Parathyroid adenoma (tissue), 2 donors: ENCODE data around the gene ABCA8.
"Not testable (repeated sequence)": the region's sequence is repeated elsewhere in the genome, so short reads cannot be mapped to it uniquely, and the experiment has no call there.

Experiments
- H2AFZ ChIP-seq: fragments of 300-600 bp; sonication (generic); one replicate; pipeline ENCODE4 v1.7.0; 2017; ENCODE audit warnings: antibody characterized with exemption, mild to moderate bottlenecking
- H3K27ac ChIP-seq: fragments of 300-600 bp; sonication (generic); one replicate; pipeline ENCODE4 v1.7.0; 2017
- H3K27me3 ChIP-seq: fragments of 300-600 bp; sonication (generic); one replicate; pipeline ENCODE4 v1.7.0; 2017; ENCODE audit warnings: low read length; ENCODE audit not compliant: control insufficient read depth, insufficient read depth
- H3K36me3 ChIP-seq: fragments of 300-600 bp; sonication (generic); one replicate; pipeline ENCODE4 v1.7.0; 2017; ENCODE audit warnings: low read length; ENCODE audit not compliant: control insufficient read depth, insufficient read depth
- H3K4me1 ChIP-seq: fragments of 300-600 bp; sonication (generic); one replicate; pipeline ENCODE4 v1.7.0; 2017; ENCODE audit warnings: control low read depth
- H3K4me2 ChIP-seq: fragments of 300-600 bp; sonication (generic); one replicate; pipeline ENCODE4 v1.7.0; 2017; ENCODE audit warnings: low read length
- H3K4me3 ChIP-seq: fragments of 300-600 bp; sonication (generic); one replicate; pipeline ENCODE4 v1.7.0; 2017; ENCODE audit warnings: low read depth, low read length
- H3K79me2 ChIP-seq: fragments of 300-600 bp; sonication (generic); one replicate; pipeline ENCODE4 v1.7.0; 2017; ENCODE audit warnings: control low read depth
- H3K9ac ChIP-seq: fragments of 300-600 bp; sonication (generic); one replicate; pipeline ENCODE4 v1.7.0; 2017; ENCODE audit warnings: mild to moderate bottlenecking
- H3K9me3 ChIP-seq: fragments of 300-600 bp; sonication (generic); one replicate; pipeline ENCODE4 v1.7.0; 2017; ENCODE audit warnings: low read length; ENCODE audit not compliant: control insufficient read depth
- CTCF ChIP-seq: fragments of 300-600 bp; sonication (generic); IDR thresholded peaks from one replicate; pipeline ENCODE4 v1.7.0; 2017; ENCODE audit warnings: antibody characterized with exemption, mild to moderate bottlenecking
- donor health status: primary hyperparathyroidism.

Gene ABCA8

GRCh38 chr17:68824707-68825106, 130.5 kb downstream of the ABCA8 start:
- H3K27ac ChIP-seq, result no peak overlapping the region
- no peaks in the 10 kb centered on the region for H3K79me2 ChIP-seq
- no peaks in the 10 kb centered on the region for H3K36me3 ChIP-seq
- no peaks in the 10 kb centered on the region for H3K9me3 ChIP-seq
- TF ChIP-seq CTCF, result no peak
- no peak overlapping the region for H3K9ac ChIP-seq
- H3K4me2 ChIP-seq, result no peak overlapping the region
- H2AFZ ChIP-seq, result no peak overlapping the region
- no peaks in the 10 kb centered on the region for H3K4me1 ChIP-seq
- no peaks in the 10 kb centered on the region for H3K27me3 ChIP-seq
- H3K4me3 ChIP-seq, result no peak overlapping the region

GRCh38 chr17:68824185-68824584, 131.0 kb downstream of the ABCA8 start:
- not testable (repeated sequence) for H3K36me3 ChIP-seq, H3K4me3 ChIP-seq, H3K27ac ChIP-seq, H3K4me2 ChIP-seq, H3K9me3 ChIP-seq, H3K9ac ChIP-seq, H3K4me1 ChIP-seq, H3K27me3 ChIP-seq, H2AFZ ChIP-seq, H3K79me2 ChIP-seq

GRCh38 chr17:68822719-68823289, 132.4 kb downstream of the ABCA8 start:
- Histone ChIP-seq H3K79me2 (no peaks in the 10 kb centered on the region), H3K4me3 (no peak overlapping the region), H3K9ac (no peak overlapping the region)

GRCh38 chr17:68821860-68822696, 133.1 kb downstream of the ABCA8 start:
- Histone ChIP-seq H3K4me1 (no peaks in the 10 kb centered on the region), H2AFZ (peak overlapping the region; percentile 22), H3K4me3 (no peak overlapping the region), H3K4me2 (no peak overlapping the region), H3K36me3 (no peaks in the 10 kb centered on the region), H3K79me2 (no peaks in the 10 kb centered on the region), H3K9me3 (no peaks in the 10 kb centered on the region), H3K9ac (no peak overlapping the region), H3K27ac (no peak overlapping the region), H3K27me3 (no peaks in the 10 kb centered on the region)
- TF ChIP-seq CTCF, result no peak

More at GRCh38 chr17:68822719-68823289, 132.4 kb downstream of the ABCA8 start:
- H3K27ac ChIP-seq, result no peak overlapping the region
- H3K4me2 ChIP-seq, result no peak overlapping the region
- no peak for TF ChIP-seq CTCF
- no peaks in the 10 kb centered on the region for H3K36me3 ChIP-seq
- H3K4me1 ChIP-seq, result no peaks in the 10 kb centered on the region
- H3K9me3 ChIP-seq, result no peaks in the 10 kb centered on the region
- H2AFZ ChIP-seq, result no peak overlapping the region
- H3K27me3 ChIP-seq, result no peaks in the 10 kb centered on the region

GRCh38 chr17:68820825-68821481, 134.2 kb downstream of the ABCA8 start:
- Histone ChIP-seq H3K9ac (no peak overlapping the region), H3K4me1 (no peaks in the 10 kb centered on the region), H3K4me3 (no peak overlapping the region), H3K4me2 (no peak overlapping the region), H3K36me3 (no peaks in the 10 kb centered on the region), H3K79me2 (no peaks in the 10 kb centered on the region), H3K27ac (no peak overlapping the region), H2AFZ (no peak overlapping the region), H3K27me3 (no peaks in the 10 kb centered on the region), H3K9me3 (no peaks in the 10 kb centered on the region)
- TF ChIP-seq CTCF, result no peak
